Dendritic cell treated with granulocyte-macrophage colony-stimulating factor and Interleukin-4, amounts not matched to agents 40 ng/mL and 50 ng/mL, for 4 days (primary cell): ENCODE results near the gene USP2.
A peak's percentile ranks its signal among the peaks of the same experiment; 100 is the strongest.

Experiments used
- H3K27ac Mint-ChIP-seq: one replicate; pipeline ENCODE4 v1.8.0; 2022; ENCODE audit warnings: mild to moderate bottlenecking, mixed read lengths
- H3K27me3 Mint-ChIP-seq: one replicate; pipeline ENCODE4 v1.8.0; 2022; ENCODE audit warnings: mild to moderate bottlenecking, mixed read lengths
- H3K36me3 Mint-ChIP-seq: one replicate; pipeline ENCODE4 v1.8.0; 2022; ENCODE audit warnings: low read depth, mixed read lengths
- H3K4me1 Mint-ChIP-seq: one replicate; pipeline ENCODE4 v1.8.0; 2022; ENCODE audit warnings: low read depth, mixed read lengths
- H3K4me3 Mint-ChIP-seq: one replicate; pipeline ENCODE4 v1.8.0; 2022; ENCODE audit warnings: mild to moderate bottlenecking, moderate library complexity, mixed read lengths
- H3K9me3 Mint-ChIP-seq: one replicate; pipeline ENCODE4 v1.8.0; 2022; ENCODE audit warnings: mixed read lengths
- intact Hi-C: fragments of 100-400 bp; cut with micrococcal nuclease; formaldehyde crosslinking; loops from one replicate; pipeline ENCODE4 v1.15.0; 2022

USP2 gene

GRCh38 chr11:119368121-119369034 lies 13.1 kb downstream of the USP2 start:
- no peaks in the 10 kb centered on the region for H3K9me3 Mint-ChIP-seq
- H3K36me3 Mint-ChIP-seq = no peaks in the 10 kb centered on the region
- H3K4me3 Mint-ChIP-seq = no peak overlapping the region
- no peak overlapping the region for H3K27ac Mint-ChIP-seq
- H3K4me1 Mint-ChIP-seq = peaks cover 14% of the 10 kb centered on the region
- intact Hi-C loops = no loop called here
- H3K27me3 Mint-ChIP-seq = peaks cover 63% of the 10 kb centered on the region

DNA sequence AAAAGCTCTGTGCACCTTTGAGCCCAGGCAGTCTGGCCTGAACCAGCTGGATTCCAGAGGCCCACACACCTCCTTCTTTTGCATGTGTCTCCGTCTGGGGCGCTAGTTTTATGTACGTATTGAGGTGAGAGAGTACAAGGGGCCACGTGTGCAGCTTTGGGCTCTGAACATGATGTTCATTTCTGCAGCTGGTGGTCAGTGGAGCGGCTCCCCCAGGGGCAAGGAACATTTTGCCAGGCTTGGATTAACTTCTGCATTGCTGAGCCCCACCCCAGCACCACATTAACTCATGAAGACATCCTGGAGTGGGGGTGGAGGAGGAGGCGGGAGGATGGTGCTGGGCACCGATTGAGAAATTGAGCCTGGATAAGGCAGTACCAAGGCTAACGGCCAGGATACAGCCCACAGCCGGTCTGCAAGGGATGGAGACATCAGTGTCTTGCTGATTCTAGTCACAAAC lies 13.8 kb downstream of the USP2 start:
- Mint-ChIP-seq H3K4me3 (no peak overlapping the region), H3K4me1 (peaks cover 21% of the 10 kb centered on the region), H3K27ac (no peak overlapping the region), H3K36me3 (no peaks in the 10 kb centered on the region), H3K9me3 (no peaks in the 10 kb centered on the region), H3K27me3 (peaks cover 70% of the 10 kb centered on the region)
- intact Hi-C loops = no loop called here

GRCh38 chr11:119366690-119367620 lies 14.5 kb downstream of the USP2 start:
- Mint-ChIP-seq H3K4me1 (peaks cover 28% of the 10 kb centered on the region), H3K27ac (no peak overlapping the region), H3K4me3 (no peak overlapping the region), H3K27me3 (peaks cover 77% of the 10 kb centered on the region), H3K9me3 (no peaks in the 10 kb centered on the region), H3K36me3 (no peaks in the 10 kb centered on the region)
- intact Hi-C loops = no loop called here

GRCh38 chr11:119365071-119365591 lies 16.4 kb downstream of the USP2 start:
- Mint-ChIP-seq H3K36me3 (no peaks in the 10 kb centered on the region), H3K27ac (no peak overlapping the region), H3K27me3 (peaks cover 75% of the 10 kb centered on the region), H3K9me3 (no peaks in the 10 kb centered on the region), H3K4me3 (no peak overlapping the region), H3K4me1 (peaks cover 29% of the 10 kb centered on the region)
- intact Hi-C loops = no loop called here

GRCh38 chr11:119363851-119364590 lies 17.5 kb downstream of the USP2 start:
- H3K27me3 Mint-ChIP-seq = peaks cover 70% of the 10 kb centered on the region
- no peak overlapping the region for H3K27ac Mint-ChIP-seq

GRCh38 chr11:119363081-119363850 lies 18.2 kb downstream of the USP2 start:
- Mint-ChIP-seq H3K27ac (no peak overlapping the region), H3K36me3 (no peaks in the 10 kb centered on the region), H3K4me3 (peak overlapping the region; percentile 50), H3K9me3 (no peaks in the 10 kb centered on the region), H3K27me3 (peaks cover 67% of the 10 kb centered on the region), H3K4me1 (peaks cover 40% of the 10 kb centered on the region)
- intact Hi-C loops = no loop called here

More at GRCh38 chr11:119363851-119364590, 17.5 kb downstream of the USP2 start:
- H3K4me3 Mint-ChIP-seq = peak overlapping the region; percentile 50
- H3K9me3 Mint-ChIP-seq = no peaks in the 10 kb centered on the region
- peaks cover 40% of the 10 kb centered on the region for H3K4me1 Mint-ChIP-seq
- intact Hi-C loops = no loop called here
- H3K36me3 Mint-ChIP-seq = no peaks in the 10 kb centered on the region

DNA sequence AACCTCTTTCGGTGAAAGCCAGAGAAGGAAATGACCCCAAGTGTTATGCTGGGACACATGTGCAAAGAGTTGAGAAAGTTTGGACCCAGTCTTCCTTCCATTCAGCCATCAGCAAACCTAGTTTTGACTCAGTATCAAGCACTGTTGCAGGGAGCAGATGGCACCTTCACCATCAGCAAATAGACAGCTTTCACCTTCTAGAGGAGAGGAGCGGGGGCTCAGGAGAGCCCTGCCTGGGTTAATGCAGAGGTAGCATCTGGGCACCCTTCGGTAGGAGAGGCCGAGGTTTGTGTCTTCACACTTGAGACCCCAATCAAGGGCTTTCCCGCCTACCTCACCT lies 18.8 kb downstream of the USP2 start:
- Mint-ChIP-seq H3K27me3 (peaks cover 68% of the 10 kb centered on the region), H3K4me3 (no peak overlapping the region), H3K27ac (no peak overlapping the region), H3K36me3 (no peaks in the 10 kb centered on the region), H3K4me1 (peaks cover 37% of the 10 kb centered on the region), H3K9me3 (no peaks in the 10 kb centered on the region)
- intact Hi-C loops = no loop called here

DNA sequence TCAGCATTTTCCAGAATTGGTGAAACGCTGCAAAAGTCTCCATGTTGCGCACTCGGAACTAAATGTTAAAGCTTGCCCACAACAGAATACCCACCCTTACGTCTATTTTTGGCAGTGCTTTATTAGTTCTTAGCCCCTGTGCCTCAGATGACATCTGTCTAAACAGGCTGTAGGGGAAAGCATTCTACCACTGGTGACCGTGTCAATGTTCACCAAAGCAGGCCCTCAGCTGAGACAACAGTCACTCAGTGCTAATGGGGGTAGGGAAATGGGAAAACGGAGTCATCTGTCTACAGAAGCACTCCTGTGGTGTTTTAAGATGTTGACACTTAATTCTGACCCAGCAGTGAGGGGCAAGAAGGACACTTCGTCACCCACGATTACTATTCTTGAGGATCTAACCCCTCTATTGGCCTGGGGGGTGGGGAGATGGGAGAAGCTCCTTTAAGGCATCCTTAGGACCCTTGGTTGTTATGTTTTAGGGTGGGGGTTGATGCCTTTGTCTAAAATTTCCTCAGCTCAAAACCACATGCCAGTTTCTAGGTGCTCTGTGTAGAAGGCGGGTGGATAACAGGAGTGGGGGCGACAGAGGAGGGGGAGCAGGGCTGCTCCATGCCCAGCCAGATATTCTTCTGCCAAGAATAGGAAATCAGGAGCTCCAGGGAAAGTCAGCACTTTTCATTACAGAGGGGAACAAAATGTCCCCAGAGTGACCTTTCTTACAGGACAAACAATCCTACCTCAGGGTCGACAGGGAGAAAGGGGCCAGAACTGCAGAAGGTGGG lies 19.4 kb downstream of the USP2 start:
- peaks cover 69% of the 10 kb centered on the region for H3K27me3 Mint-ChIP-seq
- H3K36me3 Mint-ChIP-seq = no peaks in the 10 kb centered on the region
- peaks cover 38% of the 10 kb centered on the region for H3K4me1 Mint-ChIP-seq
- intact Hi-C loops = no loop called here
- no peak overlapping the region for H3K4me3 Mint-ChIP-seq
- H3K27ac Mint-ChIP-seq = no peak overlapping the region
- no peaks in the 10 kb centered on the region for H3K9me3 Mint-ChIP-seq

DNA sequence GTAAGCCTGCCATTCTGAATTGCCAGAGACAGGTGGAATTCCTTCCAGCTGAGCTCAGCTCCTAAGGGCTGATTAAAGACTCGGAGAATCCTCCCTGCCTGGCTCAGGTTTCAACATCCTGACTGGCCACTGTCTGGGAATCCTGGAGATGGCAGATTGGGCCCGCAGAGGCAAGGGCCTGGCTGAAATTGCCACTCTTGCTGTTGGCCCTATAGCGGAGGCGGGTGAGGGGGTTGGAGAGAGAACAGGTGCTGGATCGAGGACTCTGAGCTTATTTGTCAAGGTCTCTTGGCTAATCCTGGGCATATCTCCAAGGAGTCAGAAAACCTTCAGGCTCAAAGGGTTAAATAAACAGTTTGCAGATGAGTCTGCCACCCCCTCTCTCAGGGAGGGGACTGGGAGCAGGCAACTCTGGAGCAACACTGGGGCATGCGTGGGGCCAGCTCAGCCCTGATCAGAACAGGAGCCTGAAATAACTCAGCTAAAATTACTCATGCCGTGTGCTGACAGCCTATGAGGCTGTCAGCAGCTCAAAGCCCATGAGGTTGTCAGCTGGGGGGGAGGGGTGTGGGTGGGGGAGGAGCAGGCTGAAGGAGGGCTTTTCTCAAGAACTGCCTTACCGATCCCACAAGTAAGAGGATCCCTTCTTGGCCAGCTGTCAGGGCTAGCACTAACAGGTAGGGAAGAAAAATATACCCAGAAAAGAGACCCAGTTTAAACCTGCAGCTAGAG lies 20.3 kb downstream of the USP2 start:
- Mint-ChIP-seq H3K36me3 (no peaks in the 10 kb centered on the region), H3K27me3 (peaks cover 68% of the 10 kb centered on the region), H3K4me1 (peaks cover 46% of the 10 kb centered on the region), H3K9me3 (no peaks in the 10 kb centered on the region), H3K27ac (no peak overlapping the region), H3K4me3 (no peak overlapping the region)
- intact Hi-C loops = no loop called here

DNA sequence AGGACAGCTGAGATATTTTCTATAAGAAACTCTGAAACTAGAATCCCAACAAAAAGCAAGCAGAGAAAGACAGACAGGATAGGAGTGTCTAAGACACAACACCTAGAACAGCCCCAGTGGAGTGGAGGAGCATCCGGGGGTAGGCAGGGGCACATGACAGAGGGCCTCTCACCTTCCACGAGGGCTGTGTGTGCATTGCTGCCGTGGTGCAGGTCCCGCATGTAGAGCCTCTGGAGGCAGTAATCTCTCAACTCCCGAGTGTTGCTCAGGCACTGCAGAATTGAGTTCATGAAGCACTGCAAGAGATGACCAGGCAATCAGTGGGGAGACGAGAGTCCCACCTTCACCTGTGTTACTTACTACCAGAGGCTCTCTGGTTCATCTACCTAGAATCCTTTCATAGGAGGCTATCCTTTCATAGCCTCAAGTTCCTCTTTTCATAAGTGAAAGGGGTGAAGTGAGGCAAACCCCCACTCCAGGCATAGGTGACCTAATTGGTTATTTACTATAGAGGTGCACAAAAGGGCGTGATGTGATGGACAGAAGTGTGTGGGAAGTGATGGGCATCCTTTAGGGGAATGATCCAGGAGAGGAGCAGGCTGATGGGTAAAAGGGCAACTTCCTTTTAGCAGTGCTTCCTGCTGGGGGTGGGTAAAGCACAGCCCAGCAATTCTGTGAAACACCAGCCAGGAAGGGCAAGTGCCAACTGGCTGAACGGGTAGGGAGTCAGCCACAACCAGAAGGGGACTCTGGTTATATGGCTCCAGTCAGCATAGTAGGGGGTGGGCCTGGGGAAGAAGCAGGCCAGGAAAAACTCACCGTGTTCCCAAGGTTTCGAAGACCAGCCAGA lies 21.9 kb downstream of the USP2 start:
- Mint-ChIP-seq H3K27ac (peak overlapping the region; percentile 16), H3K27me3 (peaks cover 65% of the 10 kb centered on the region), H3K4me1 (peaks cover 46% of the 10 kb centered on the region), H3K36me3 (no peaks in the 10 kb centered on the region), H3K4me3 (no peak overlapping the region), H3K9me3 (no peaks in the 10 kb centered on the region)
- intact Hi-C loops = no loop called here

- intact Hi-C loops = loop anchor here (2.0 kb wide), 1 partner anchor 118 kb away; no protein-coding TSS in a partner anchor
- Mint-ChIP-seq H3K27me3 (peaks cover 62% of the 10 kb centered on the region), H3K9me3 (no peaks in the 10 kb centered on the region), H3K4me1 (peaks cover 28% of the 10 kb centered on the region), H3K4me3 (no peak overlapping the region), H3K36me3 (no peaks in the 10 kb centered on the region), H3K27ac (no peak overlapping the region)
Measured at GRCh38 chr11:119357074-119357473, 24.4 kb downstream of the USP2 start.
